Spleen (tissue), 11 donors: ENCODE measurements around the gene PRKCD. TPM values are rescaled to one million over a fixed set of nuclear protein-coding genes. Genes with fewer than 3 reads are reported as not detected.
A peak's percentile ranks its signal among the peaks of the same experiment; 100 is the strongest.

ENCODE experiments used
- DNase-seq: peaks from one replicate; pipeline ENCODE4 v3.0.0-alpha.2; 2020
- H3K27ac ChIP-seq, 8 donors: fragments of 200-600 bp; sonication (generic) in 7 of 8; 1 replicate in 4 of 8; 2 replicates in 4 of 8; pipeline versions ENCODE4 v1.5.0 to v1.8.0; 2016 to 2021; ENCODE audit warnings: inconsistent platforms in 4 of 8, mild to moderate bottlenecking in 4 of 8, moderate library complexity in 1 of 8
- H3K27me3 ChIP-seq, 7 donors: fragments of 200-600 bp; sonication (generic) in 6 of 7; replicated peaks in 1 of 7; 1 replicate in 4 of 7; 2 replicates in 3 of 7; pipeline versions ENCODE4 v1.5.0 to v1.8.0; 2016 to 2021; ENCODE audit warnings: inconsistent platforms in 3 of 7, mild to moderate bottlenecking in 1 of 7
- H3K36me3 ChIP-seq, 6 donors: fragments of 200-600 bp; sonication (generic) in 5 of 6; 1 replicate in 4 of 6; 2 replicates in 2 of 6; pipeline versions ENCODE4 v1.5.0 to v1.8.0; 2016 to 2021; ENCODE audit warnings: inconsistent platforms in 2 of 6
- H3K4me1 ChIP-seq, 6 donors: fragments of 200-600 bp; sonication (generic) in 5 of 6; 1 replicate in 3 of 6; 2 replicates in 3 of 6; pipeline versions ENCODE4 v1.5.0 to v1.8.0; 2016 to 2021; ENCODE audit warnings: inconsistent platforms in 3 of 6
- H3K4me3 ChIP-seq, 8 donors: fragments of 200-600 bp; sonication (generic) in 7 of 8; 1 replicate in 4 of 8; 2 replicates in 4 of 8; pipeline versions ENCODE4 v1.5.0 to v1.8.0; 2016 to 2021; ENCODE audit warnings: inconsistent platforms in 4 of 8, mild to moderate bottlenecking in 4 of 8, moderate library complexity in 2 of 8
- H3K9me3 ChIP-seq, 8 donors: fragments of 200-600 bp; sonication (generic) in 7 of 8; 1 replicate in 4 of 8; 2 replicates in 4 of 8; pipeline versions ENCODE4 v1.5.0 to v1.8.0; 2016 to 2021; ENCODE audit warnings: inconsistent platforms in 4 of 8
- CTCF ChIP-seq, 11 experiments: fragments of 200-600 bp in 7 of 11; fragments of 450-650 bp in 4 of 11; sonication (generic) in 4 of 11; IDR thresholded peaks in 8 of 11; conservative IDR thresholded peaks in 3 of 11; 1 replicate in 7 of 11; 2 replicates in 4 of 11; pipeline versions ENCODE4 v1.4.0 to v1.8.0; 2016 to 2021; ENCODE audit warnings: antibody characterized with exemption in 11 of 11, inconsistent platforms in 4 of 11, mild to moderate bottlenecking in 1 of 11
- POLR2A ChIP-seq, 3 donors: fragments of 450-650 bp; IDR thresholded peaks; one replicate each; pipeline ENCODE4 v1.5.1; 2017; ENCODE audit warnings: antibody characterized with exemption in 3 of 3, mild to moderate bottlenecking in 1 of 3
- POLR2AphosphoS5 ChIP-seq, 3 donors: sonication (generic); formaldehyde crosslinking; IDR thresholded peaks; one replicate each; pipeline ENCODE4 v1.5.1; 2017; ENCODE audit warnings: antibody characterized with exemption in 3 of 3
- WGBS, 5 donors: extraction: QIAGEN DNeasy Blood & Tissue Kit in 3 of 5; methylation state at CpG; one replicate each; pipeline versions ENCODE4 v1.1.5 to v1.1.7; 2013 to 2018; 5-methylcytosine and 5-hydroxymethylcytosine counted together
- intact Hi-C: fragments of 100-400 bp; cut with DNase I; formaldehyde crosslinking; loops from one replicate; pipeline ENCODE4 v1.15.0; 2023; ENCODE audit warnings: low total_unique reads
- polyA plus RNA-seq, 3 donors: library from polyadenylated mRNA; stranded (reverse); fragments of 200-250 nt; gene quantifications; one replicate each; pipeline ENCODE4 v1.2.1, GENCODE V29; 2013
- total RNA-seq, 7 donors: library from RNA; depleted of rRNA in 3 of 7; stranded (reverse); fragments of >200 nt in 3 of 7; fragmentation: NEBNext Ultra II Directional in 4 of 7; extraction: Animal tissue kit (Norgen Biotek cat#: 25700) in 4 of 7; gene quantifications; one replicate each; pipeline versions ENCODE4 v1.1.0 to v1.2.1, GENCODE V29; 2016 to 2021
- donor health status: healthy with polysubstance abuse.
- donor health status: DM: no; HTN: no; CAD: no; lungs with moderate emphysema.
- donor health status: DM: no; HTN: no; CAD: no.
- donor health status: Bipolar disorder and iron deficiency.
- donor health status: healthy.
- donor health status: DM: no; HTN: no; CAD: no.
- donor health status: DM: yes; HTN: yes; CAD: no.

The PRKCD gene
- total and polyA plus RNA-seq, 10 donors: 22.2 to 100 (median 48.5) TPM

GRCh38 chr3:53224026-53224425 is 63.0 kb downstream of the PRKCD start:
- intact Hi-C loops: no loop called here
- Histone ChIP-seq H3K9me3 (no peaks in the 10 kb centered on the region), H3K36me3 (peaks cover 9 to 73% (median 57%) of the 10 kb centered on the region in 6 donors), H3K27ac (peak overlapping the region in 7 of 8 donors; percentile 22 to 81 (median 74)), H3K4me3 (no peak overlapping the region), H3K4me1 (peaks cover 0 to 82% (median 40%) of the 10 kb centered on the region in 6 donors), H3K27me3 (no peaks in the 10 kb centered on the region)
- TF ChIP-seq POLR2AphosphoS5 (IDR thresholded peaks at IDR 0.05) (peak in 2 of 3 donors; percentile 61 to 73), CTCF (IDR thresholded peaks at IDR 0.05 in 8 of 11, conservative IDR thresholded peaks at IDR 0.05 in 3 of 11) (no peak), POLR2A (IDR thresholded peaks at IDR 0.05) (no peak)
- WGBS, 5 donors: 75 to 88% (median 82%) methylated on average over 4 to 5 of the region's 5 CpGs
- peak; percentile 80 for DNase-seq

- Histone ChIP-seq H3K36me3 (peaks cover 9 to 78% (median 62%) of the 10 kb centered on the region in 6 donors), H3K27ac (peak overlapping the region in 7 of 8 donors; percentile 22 to 81 (median 74)), H3K9me3 (no peaks in the 10 kb centered on the region), H3K27me3 (no peaks in the 10 kb centered on the region), H3K4me1 (peaks cover 0 to 87% (median 41%) of the 10 kb centered on the region in 6 donors), H3K4me3 (no peak overlapping the region)
- intact Hi-C loops: no loop called here
- DNase-seq: no peak
- WGBS, 5 donors: 66 to 84% (median 76%) methylated on average over 3 to 5 of the region's 5 CpGs
- TF ChIP-seq POLR2A (IDR thresholded peaks at IDR 0.05) (no peak), CTCF (IDR thresholded peaks at IDR 0.05 in 8 of 11, conservative IDR thresholded peaks at IDR 0.05 in 3 of 11) (no peak), POLR2AphosphoS5 (IDR thresholded peaks at IDR 0.05) (no peak)
Measured at GRCh38 chr3:53224536-53224935, 63.5 kb downstream of the PRKCD start.

- H3K27ac ChIP-seq: peak overlapping the region in 5 of 8 donors; percentile 73 to 81 (median 79)
- TF ChIP-seq POLR2AphosphoS5 (IDR thresholded peaks at IDR 0.05) (peak in 1 of 3 donors; percentile 15), CTCF (IDR thresholded peaks at IDR 0.05 in 8 of 11, conservative IDR thresholded peaks at IDR 0.05 in 3 of 11) (no peak)
- H3K4me1 ChIP-seq: peaks cover 0 to 87% (median 38%) of the 10 kb centered on the region in 6 donors
- H3K4me3 ChIP-seq: no peak overlapping the region
- no peak for DNase-seq
- no peaks in the 10 kb centered on the region for H3K9me3 ChIP-seq
- peaks cover 9 to 84% (median 69%) of the 10 kb centered on the region in 6 donors for H3K36me3 ChIP-seq
- intact Hi-C loops: no loop called here
- H3K27me3 ChIP-seq: no peaks in the 10 kb centered on the region
- WGBS, 5 donors: 74 to 90% (median 83%) methylated on average over 6 of the region's 6 CpGs
Measured at GRCh38 chr3:53225181-53225580, 64.2 kb downstream of the PRKCD start.

GRCh38 chr3:53225651-53226050 is 64.6 kb downstream of the PRKCD start:
- WGBS, 5 donors: 82 to 94% (median 92%) methylated on average over 7 of the region's 7 CpGs
- peaks cover 12 to 89% (median 73%) of the 10 kb centered on the region in 6 donors for H3K36me3 ChIP-seq

More at GRCh38 chr3:53225651-53226050, 64.6 kb downstream of the PRKCD start:
- no peak for DNase-seq
- H3K4me1 ChIP-seq: peaks cover 0 to 87% (median 35%) of the 10 kb centered on the region in 6 donors
- no peak overlapping the region for H3K4me3 ChIP-seq
- H3K9me3 ChIP-seq: no peaks in the 10 kb centered on the region
- no peaks in the 10 kb centered on the region for H3K27me3 ChIP-seq
- TF ChIP-seq POLR2AphosphoS5 (IDR thresholded peaks at IDR 0.05): no peak
- no peak for TF ChIP-seq CTCF (IDR thresholded peaks at IDR 0.05 in 8 of 11, conservative IDR thresholded peaks at IDR 0.05 in 3 of 11)
- no peak for TF ChIP-seq POLR2A (IDR thresholded peaks at IDR 0.05)
- peak overlapping the region in 1 of 8 donors; percentile 80 for H3K27ac ChIP-seq
- intact Hi-C loops: no loop called here
